ENCODE data around the gene CX3CR1.

GRCh38 chr3:39323494-39323893 lies 43.7 kb upstream of the CX3CR1 start:
- TF ChIP-seq EZH2phosphoT487 (IDR thresholded peaks at IDR 0.05; ENCODE audit: insufficient read depth, low read depth) (no peak), EZH2 (IDR thresholded peaks at IDR 0.05; ENCODE audit: insufficient read depth, poor library complexity, severe bottlenecking) (no peak)

Data from GM23248 (cell line).